Measurements from ENCODE around the gene SIGLEC6.

The SIGLEC6 gene

GRCh38 chr19:51472607-51473006 lies 58.9 kb downstream of the SIGLEC6 start:
- no peak for DNase-seq

- no peak for DNase-seq
Measured at GRCh38 chr19:51471527-51471926, 59.9 kb downstream of the SIGLEC6 start.

- no peak for DNase-seq
Measured at GRCh38 chr19:51470966-51471365, 60.5 kb downstream of the SIGLEC6 start.

- no peak for DNase-seq
Measured at GRCh38 chr19:51469629-51470028, 61.8 kb downstream of the SIGLEC6 start.

- DNase-seq, result no peak
Measured at GRCh38 chr19:51469162-51469561, 62.3 kb downstream of the SIGLEC6 start.

- no peak for DNase-seq
Measured at GRCh38 chr19:51468545-51468920, 62.9 kb downstream of the SIGLEC6 start.

GRCh38 chr19:51467864-51468544 lies 63.5 kb downstream of the SIGLEC6 start:
- DNase-seq, result no peak

All from stimulated activated CD4-positive, alpha-beta T cell treated with anti-CD3 and anti-CD28 coated beads, Interleukin-2, amount 100 ng/mL, for 24 hours (primary cell).